K562 (cell line): Measurements from ENCODE around the gene SETD1B. TPM values are rescaled to one million over a fixed set of nuclear protein-coding genes. Genes with fewer than 3 reads are reported as not detected.
A peak's percentile ranks its signal among the peaks of the same experiment; 100 is the strongest.

Experiments
- NFIC ChIP-seq: fragments of 450-650 bp; IDR thresholded peaks from 2 replicates; pipeline ENCODE4 v1.6.1; 2017; ENCODE audit warnings: mild to moderate bottlenecking, inconsistent platforms
- SETDB1 ChIP-seq: IDR thresholded peaks from one replicate; pipeline ENCODE4 v1.6.1; 2012; ENCODE audit warnings: low read length, control low read depth, inconsistent platforms
- polyA plus RNA-seq, 8 experiments: library from polyadenylated mRNA; depleted of rRNA in 4 of 8; stranded (reverse) in 5 of 8; unstranded in 3 of 8; fragments of >200 nt; fragmentation: Nextera tagmentation in 2 of 8; fragmentation: Illumina TruSeq in 1 of 8; extraction: Ambion mirVana in 2 of 8; extraction: Trizol in 1 of 8; gene quantifications; 2 replicates each; pipeline versions ENCODE4 v1.2.1 to v1.2.3, GENCODE V29; 2011 to 2014; ENCODE audit warnings: inconsistent platforms in 1 of 8, missing spikeins in 1 of 8
- total RNA-seq, 7 experiments: library from RNA; depleted of rRNA in 6 of 7; stranded (reverse); fragments of >200 nt in 6 of 7; fragmentation: Illumina TruSeq in 2 of 7; extraction: Trizol in 2 of 7; gene quantifications; 2 replicates each; pipeline versions ENCODE4 v1.2.1 to v1.2.3, GENCODE V29; 2011 to 2021; ENCODE audit warnings: low replicate concordance in 1 of 7
- TF ChIP-seq, protein P1 (sequence below), 2 experiments: fragments of 450-650 bp in 1 of 2; sonication (generic) in 1 of 2; formaldehyde crosslinking in 1 of 2; IDR thresholded peaks; 2 replicates each; pipeline versions ENCODE4 v1.7.1 to v1.9.0; 2016 to 2022; ENCODE audit warnings: inconsistent platforms in 1 of 2, mild to moderate bottlenecking in 1 of 2, missing genetic modification reagents in 1 of 2

Gene SETD1B
- total and polyA plus RNA-seq, 9 of the 15 experiments (the other 6 are each of a cell fraction or from before 2014, with no cell fraction given) = 0.48 to 26.6 (median 2.3) TPM

DNA sequence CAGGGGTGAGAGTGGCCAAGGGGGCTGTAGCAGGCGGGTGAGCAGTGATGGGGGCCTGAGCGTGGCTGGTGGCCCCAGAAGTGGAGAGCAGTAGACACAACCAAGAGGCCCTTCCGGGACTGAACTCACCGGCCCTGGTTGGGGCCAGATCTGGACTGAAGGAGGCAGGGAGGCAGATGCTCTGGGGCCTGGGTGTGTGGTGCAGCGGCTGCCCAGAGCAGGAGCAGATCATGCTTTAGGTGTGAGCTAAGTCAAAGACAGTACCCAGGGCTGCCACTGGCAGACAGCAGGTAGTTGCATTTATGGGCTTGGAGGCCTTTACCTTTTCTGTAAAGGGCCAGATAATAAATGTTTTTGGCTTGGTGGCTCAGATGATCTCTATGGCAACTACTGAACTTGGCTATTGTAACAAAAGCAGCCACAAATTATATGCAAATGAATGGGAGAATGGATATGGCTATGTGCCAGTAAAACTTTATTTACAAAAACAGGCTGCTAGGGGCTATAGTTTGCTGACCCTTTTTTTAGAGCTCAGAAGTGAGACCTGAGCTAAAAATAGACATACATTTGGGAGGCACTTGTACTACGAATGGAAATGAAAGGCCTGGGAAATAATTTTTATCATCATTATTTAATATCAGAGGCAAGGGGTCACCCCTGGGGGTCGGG is 25.6 kb downstream of the SETD1B start (continued):
- TF ChIP-seq, protein P1, sequence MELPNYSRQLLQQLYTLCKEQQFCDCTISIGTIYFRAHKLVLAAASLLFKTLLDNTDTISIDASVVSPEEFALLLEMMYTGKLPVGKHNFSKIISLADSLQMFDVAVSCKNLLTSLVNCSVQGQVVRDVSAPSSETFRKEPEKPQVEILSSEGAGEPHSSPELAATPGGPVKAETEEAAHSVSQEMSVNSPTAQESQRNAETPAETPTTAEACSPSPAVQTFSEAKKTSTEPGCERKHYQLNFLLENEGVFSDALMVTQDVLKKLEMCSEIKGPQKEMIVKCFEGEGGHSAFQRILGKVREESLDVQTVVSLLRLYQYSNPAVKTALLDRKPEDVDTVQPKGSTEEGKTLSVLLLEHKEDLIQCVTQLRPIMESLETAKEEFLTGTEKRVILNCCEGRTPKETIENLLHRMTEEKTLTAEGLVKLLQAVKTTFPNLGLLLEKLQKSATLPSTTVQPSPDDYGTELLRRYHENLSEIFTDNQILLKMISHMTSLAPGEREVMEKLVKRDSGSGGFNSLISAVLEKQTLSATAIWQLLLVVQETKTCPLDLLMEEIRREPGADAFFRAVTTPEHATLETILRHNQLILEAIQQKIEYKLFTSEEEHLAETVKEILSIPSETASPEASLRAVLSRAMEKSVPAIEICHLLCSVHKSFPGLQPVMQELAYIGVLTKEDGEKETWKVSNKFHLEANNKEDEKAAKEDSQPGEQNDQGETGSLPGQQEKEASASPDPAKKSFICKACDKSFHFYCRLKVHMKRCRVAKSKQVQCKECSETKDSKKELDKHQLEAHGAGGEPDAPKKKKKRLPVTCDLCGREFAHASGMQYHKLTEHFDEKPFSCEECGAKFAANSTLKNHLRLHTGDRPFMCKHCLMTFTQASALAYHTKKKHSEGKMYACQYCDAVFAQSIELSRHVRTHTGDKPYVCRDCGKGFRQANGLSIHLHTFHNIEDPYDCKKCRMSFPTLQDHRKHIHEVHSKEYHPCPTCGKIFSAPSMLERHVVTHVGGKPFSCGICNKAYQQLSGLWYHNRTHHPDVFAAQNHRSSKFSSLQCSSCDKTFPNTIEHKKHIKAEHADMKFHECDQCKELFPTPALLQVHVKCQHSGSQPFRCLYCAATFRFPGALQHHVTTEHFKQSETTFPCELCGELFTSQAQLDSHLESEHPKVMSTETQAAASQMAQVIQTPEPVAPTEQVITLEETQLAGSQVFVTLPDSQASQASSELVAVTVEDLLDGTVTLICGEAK (IDR thresholded peaks at IDR 0.05) = peak; percentile 69
- TF ChIP-seq, protein P1 (CRISPR knock-in tag; IDR thresholded peaks at IDR 0.05) = no peak; the same call in 1 of the 2 replicates
- TF ChIP-seq SETDB1 = no peak
- peak; percentile 68 for TF ChIP-seq NFIC
